Fibroblast of mammary gland (primary cell): ENCODE measurements around the gene MAGI1.
A peak's percentile ranks its signal among the peaks of the same experiment; 100 is the strongest.

Experiments
- DNase-seq: peaks from one replicate; pipeline ENCODE4 v3.0.0-alpha.2; 2010; ENCODE audit warnings: low read depth
- H3K4me3 ChIP-seq: 2 replicates; pipeline ENCODE4 v1.5.1; 2011; ENCODE audit warnings: low read depth, mild to moderate bottlenecking, low read length, moderate library complexity; ENCODE audit not compliant: control insufficient read depth
- TF ChIP-seq, protein P1 (sequence below): conservative IDR thresholded peaks from 2 replicates; pipeline ENCODE4 v1.5.1; 2011; ENCODE audit warnings: low read depth, low read length, inconsistent platforms; ENCODE audit not compliant: control insufficient read depth, insufficient read depth

Gene MAGI1

DNA sequence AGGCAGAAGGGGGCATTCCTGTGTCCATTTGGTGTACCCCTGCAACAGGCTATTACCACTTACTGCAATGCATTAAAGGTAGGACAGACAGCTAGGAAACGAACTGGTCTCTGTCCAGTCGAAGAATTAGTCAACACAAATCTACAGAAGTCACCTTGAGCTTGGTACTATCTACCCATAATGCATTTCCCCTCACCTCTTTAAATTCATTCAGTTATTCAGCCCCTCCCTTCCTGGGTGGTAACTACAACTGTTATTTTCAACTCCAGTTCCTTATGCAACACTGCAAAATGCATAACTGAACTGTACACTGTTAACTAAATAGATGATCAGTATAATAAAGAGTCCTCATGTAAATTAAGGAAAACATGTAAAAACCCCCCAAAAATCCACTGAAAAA is 77.6 kb downstream of the MAGI1 start:
- TF ChIP-seq, protein P1, sequence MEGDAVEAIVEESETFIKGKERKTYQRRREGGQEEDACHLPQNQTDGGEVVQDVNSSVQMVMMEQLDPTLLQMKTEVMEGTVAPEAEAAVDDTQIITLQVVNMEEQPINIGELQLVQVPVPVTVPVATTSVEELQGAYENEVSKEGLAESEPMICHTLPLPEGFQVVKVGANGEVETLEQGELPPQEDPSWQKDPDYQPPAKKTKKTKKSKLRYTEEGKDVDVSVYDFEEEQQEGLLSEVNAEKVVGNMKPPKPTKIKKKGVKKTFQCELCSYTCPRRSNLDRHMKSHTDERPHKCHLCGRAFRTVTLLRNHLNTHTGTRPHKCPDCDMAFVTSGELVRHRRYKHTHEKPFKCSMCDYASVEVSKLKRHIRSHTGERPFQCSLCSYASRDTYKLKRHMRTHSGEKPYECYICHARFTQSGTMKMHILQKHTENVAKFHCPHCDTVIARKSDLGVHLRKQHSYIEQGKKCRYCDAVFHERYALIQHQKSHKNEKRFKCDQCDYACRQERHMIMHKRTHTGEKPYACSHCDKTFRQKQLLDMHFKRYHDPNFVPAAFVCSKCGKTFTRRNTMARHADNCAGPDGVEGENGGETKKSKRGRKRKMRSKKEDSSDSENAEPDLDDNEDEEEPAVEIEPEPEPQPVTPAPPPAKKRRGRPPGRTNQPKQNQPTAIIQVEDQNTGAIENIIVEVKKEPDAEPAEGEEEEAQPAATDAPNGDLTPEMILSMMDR, result no peak
- no peak overlapping the region for H3K4me3 ChIP-seq
- no peak for DNase-seq

DNA sequence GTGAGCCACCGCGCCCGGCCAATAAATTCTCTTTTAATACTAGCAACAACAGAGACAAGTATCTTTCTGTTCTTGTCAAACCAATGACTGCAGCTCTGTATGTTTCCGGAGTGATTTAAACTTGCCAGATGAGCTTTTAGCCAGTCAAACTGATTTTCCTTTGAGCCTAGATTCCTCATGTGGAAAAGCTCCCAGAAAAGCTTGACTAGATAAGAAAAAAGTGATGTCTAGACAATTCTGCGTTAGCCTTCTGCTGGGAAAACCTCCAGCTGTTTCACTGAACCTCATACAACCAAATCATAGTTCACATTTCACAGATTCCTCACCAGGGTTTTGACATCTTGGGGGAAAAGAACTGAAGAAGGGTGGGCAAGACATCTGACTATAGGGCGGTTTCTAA is 78.6 kb downstream of the MAGI1 start:
- TF ChIP-seq, protein P1, result no peak
- DNase-seq, result peak; percentile 30
- no peak overlapping the region for H3K4me3 ChIP-seq

DNA sequence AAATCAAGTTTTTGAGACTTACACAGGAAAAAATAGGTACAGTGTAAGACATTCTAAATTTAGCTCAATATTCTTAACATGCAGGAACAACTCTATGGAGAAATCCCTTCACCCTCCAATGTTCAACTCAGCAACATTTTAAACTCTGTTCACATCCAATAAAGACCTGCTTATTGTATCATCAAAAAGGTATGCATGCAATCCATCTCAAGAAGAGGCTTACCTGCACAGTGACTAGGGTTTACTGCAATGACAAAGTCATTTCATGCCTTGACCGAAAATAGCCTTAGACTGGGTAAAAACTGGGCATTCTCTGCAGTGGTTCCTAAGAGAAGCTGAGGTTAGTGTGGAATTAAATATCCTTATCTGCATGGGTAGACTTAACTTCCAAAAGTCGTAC is 80.5 kb downstream of the MAGI1 start:
- no peak for DNase-seq
- TF ChIP-seq, protein P1, result no peak
- no peak overlapping the region for H3K4me3 ChIP-seq

DNA sequence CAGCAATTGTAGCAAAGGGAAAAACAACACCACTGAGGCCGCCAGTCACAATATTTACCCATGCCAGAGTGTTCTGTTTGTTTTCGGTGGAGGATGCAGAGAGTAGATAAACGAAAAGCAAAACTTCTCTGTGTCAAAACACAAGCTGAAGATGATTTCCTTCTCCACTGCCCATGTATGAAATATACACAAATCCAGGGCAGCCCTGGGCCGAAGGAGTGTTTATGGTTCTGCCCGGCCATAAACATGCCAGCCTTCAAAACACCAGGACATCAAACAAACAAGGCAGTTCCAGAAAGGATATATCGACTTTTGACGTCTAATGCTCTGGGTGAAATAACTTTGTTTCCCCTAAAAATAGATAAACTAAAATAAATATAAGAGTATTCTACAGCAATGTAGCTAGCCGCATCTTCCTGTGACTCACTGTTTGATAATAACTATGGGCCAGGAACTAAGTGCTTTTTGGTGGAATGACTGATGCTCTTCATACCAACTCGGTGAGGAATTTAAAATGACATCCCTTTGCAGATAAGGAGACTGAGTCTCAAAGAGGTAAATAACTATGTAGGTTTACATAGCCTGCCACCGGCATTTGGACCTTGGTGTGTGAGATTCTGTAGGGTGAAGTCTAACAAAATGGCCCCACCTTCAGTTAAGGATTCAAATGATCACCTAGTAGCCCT is 82.8 kb downstream of the MAGI1 start:
- no peak overlapping the region for H3K4me3 ChIP-seq
- TF ChIP-seq, protein P1, result no peak
- DNase-seq, result peak; percentile 69

DNA sequence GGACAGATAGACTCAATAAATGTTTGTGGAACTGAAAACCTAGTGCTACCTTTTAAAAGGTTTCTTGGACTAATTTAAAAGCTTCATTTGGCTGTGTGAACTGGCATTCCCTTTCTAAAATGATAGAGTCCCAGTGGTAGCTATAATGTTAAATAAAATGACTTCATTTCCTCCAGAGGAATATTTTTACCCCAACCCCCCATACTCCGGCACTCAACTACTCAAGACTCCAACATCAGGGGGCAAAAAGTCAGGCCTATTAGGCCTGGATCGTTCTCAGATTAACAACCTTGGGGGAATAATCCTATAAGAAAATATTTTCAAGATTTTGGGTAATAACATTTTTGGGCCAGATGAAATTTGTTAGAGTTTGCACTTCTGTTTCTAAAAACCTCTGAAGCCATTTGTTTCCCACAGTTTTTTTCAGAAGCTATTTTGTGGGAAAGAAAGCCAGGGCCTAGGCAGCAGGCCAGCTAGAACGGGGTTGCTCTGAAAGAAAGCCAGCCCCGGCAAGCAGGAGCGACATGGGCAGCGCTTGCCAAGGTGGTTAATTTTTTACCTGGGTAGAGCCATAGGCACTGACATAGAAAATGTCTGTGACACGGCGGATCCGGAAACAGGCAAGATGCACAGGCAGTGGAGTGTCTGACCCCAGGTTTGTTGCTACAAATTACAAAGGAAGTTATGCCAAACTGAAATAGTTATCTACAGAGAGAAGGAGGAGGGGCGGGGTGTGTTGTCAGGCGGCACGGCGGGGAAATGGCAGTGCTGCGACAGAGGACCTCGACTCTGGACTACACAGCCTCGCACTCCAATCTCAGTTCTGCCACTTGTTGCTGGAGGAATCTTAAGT is 84.6 kb downstream of the MAGI1 start:
- DNase-seq, result no peak
- TF ChIP-seq, protein P1, result no peak
- H3K4me3 ChIP-seq, result no peak overlapping the region

DNA sequence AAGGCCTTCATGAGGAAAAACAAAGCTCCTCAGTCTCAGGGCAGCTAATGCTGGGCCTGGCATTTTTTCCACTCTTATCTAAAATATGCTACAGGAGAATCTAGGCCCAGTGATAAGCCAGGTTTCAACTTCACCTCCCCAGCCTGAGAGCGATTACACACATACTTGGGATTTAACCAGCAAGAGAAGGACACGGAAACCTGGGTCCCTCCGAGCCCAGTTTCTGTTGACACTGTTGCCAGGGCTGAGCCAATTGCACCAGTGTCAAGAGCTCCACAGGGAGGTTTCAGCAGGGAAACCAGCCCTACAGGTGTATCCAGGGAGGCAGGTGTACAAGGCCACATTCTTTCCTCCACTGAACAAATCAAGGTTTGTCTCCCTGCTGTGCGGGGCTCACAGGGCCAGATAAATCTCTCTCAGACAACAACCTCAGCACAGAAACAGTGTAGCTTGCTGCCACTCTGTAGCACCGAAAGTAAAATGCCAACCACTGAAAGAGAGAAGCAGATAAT is 85.4 kb downstream of the MAGI1 start:
- DNase-seq, result no peak
- no peak overlapping the region for H3K4me3 ChIP-seq
- TF ChIP-seq, protein P1, result no peak
